HCT116 (cell line): ENCODE data around the gene CHODL.

ENCODE experiments used
- EZH2 ChIP-seq: fragments of 200-600 bp; sonication (generic); IDR thresholded peaks from 2 replicates; pipeline ENCODE4 v1.6.1; 2017; ENCODE audit warnings: antibody characterized with exemption, mixed run types
- EZH2phosphoT487 ChIP-seq: fragments of 200-600 bp; IDR thresholded peaks from 2 replicates; pipeline ENCODE4 v1.6.1; 2018; ENCODE audit warnings: antibody characterized with exemption, borderline replicate concordance
- RAD21 ChIP-seq: IDR thresholded peaks from 2 replicates; pipeline ENCODE4 v1.6.1; 2012; ENCODE audit warnings: low read depth, mild to moderate bottlenecking
- SRF ChIP-seq: IDR thresholded peaks from 2 replicates; pipeline ENCODE4 v1.6.1; 2012; ENCODE audit warnings: low read depth
- TCF7L2 ChIP-seq: IDR thresholded peaks from 2 replicates; pipeline ENCODE4 v1.7.0; 2011; ENCODE audit warnings: borderline replicate concordance, inconsistent platforms; ENCODE audit not compliant: insufficient read depth, insufficient read length; ENCODE audit errors: extremely low read depth
- TF ChIP-seq, protein P1 (sequence below), 3 experiments: fragments of 200-600 bp in 1 of 3; sonication (generic) in 1 of 3; IDR thresholded peaks in 2 of 3; conservative IDR thresholded peaks in 1 of 3; 2 replicates each; pipeline ENCODE4 v1.5.1; 2012 to 2017; ENCODE audit warnings: low read depth in 2 of 3, low read length in 2 of 3, antibody characterized with exemption in 1 of 3, borderline replicate concordance in 1 of 3, control low read depth in 1 of 3, mild to moderate bottlenecking in 1 of 3, mixed read lengths in 1 of 3, mixed run types in 1 of 3, moderate library complexity in 1 of 3; ENCODE audit not compliant: insufficient read depth in 1 of 3
- TF ChIP-seq, protein P2 (sequence below): IDR thresholded peaks from 2 replicates; pipeline ENCODE4 v1.6.1; 2012

DNA sequence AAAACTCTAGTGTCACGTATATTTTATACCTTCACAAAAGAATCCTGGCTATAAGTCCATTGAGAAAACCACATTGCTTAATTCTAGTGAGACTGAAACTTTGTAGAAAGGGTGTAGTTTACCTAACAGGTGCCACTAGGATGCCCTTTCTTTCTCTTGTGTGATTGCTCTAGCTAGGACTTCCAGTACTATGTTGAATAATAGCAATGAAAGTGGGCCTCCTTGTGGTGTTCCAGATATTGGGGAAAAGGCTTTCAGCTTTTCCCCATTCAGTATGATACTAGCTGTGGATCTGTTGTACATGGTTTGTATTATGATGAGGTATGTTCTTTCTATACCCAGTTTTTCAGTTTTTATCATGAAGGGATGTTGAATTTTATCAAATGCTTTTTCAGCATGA is 39.7 kb upstream of the CHODL start:
- TF ChIP-seq RAD21 (no peak), EZH2 (no peak), TCF7L2 (no peak), EZH2phosphoT487 (no peak), SRF (no peak)
- TF ChIP-seq, protein P1, sequence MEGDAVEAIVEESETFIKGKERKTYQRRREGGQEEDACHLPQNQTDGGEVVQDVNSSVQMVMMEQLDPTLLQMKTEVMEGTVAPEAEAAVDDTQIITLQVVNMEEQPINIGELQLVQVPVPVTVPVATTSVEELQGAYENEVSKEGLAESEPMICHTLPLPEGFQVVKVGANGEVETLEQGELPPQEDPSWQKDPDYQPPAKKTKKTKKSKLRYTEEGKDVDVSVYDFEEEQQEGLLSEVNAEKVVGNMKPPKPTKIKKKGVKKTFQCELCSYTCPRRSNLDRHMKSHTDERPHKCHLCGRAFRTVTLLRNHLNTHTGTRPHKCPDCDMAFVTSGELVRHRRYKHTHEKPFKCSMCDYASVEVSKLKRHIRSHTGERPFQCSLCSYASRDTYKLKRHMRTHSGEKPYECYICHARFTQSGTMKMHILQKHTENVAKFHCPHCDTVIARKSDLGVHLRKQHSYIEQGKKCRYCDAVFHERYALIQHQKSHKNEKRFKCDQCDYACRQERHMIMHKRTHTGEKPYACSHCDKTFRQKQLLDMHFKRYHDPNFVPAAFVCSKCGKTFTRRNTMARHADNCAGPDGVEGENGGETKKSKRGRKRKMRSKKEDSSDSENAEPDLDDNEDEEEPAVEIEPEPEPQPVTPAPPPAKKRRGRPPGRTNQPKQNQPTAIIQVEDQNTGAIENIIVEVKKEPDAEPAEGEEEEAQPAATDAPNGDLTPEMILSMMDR (IDR thresholded peaks at IDR 0.05 in 2 of 3, conservative IDR thresholded peaks at IDR 0.05 in 1 of 3; ENCODE audit: borderline replicate concordance in 1 of 3, insufficient read depth in 1 of 3, low read depth in 2 of 3, low read length in 2 of 3), result no peak
- TF ChIP-seq, protein P2, sequence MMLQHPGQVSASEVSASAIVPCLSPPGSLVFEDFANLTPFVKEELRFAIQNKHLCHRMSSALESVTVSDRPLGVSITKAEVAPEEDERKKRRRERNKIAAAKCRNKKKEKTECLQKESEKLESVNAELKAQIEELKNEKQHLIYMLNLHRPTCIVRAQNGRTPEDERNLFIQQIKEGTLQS, result no peak
